ENCODE data around the gene HYKK.
"Not testable (repeated sequence)": the region's sequence is repeated elsewhere in the genome, so short reads cannot be mapped to it uniquely, and the experiment has no call there.

HYKK gene

GRCh38 chr15:78540871-78541743 is 33.7 kb downstream of the HYKK start:
- peak overlapping the region; percentile 80 for H3K4me3 ChIP-seq (ENCODE audit: low read depth, low read length)
- no peak for TF ChIP-seq CTCF (IDR thresholded peaks at IDR 0.05; ENCODE audit: low read depth, low read length)

- TF ChIP-seq CTCF (IDR thresholded peaks at IDR 0.05; ENCODE audit: low read depth, low read length): no peak
- peak overlapping the region; percentile 80 for H3K4me3 ChIP-seq (ENCODE audit: low read depth, low read length)
Measured at GRCh38 chr15:78541744-78542034, 34.3 kb downstream of the HYKK start.

- no peak overlapping the region for H3K4me3 ChIP-seq (ENCODE audit: low read depth, low read length)
- no peak for TF ChIP-seq CTCF (IDR thresholded peaks at IDR 0.05; ENCODE audit: low read depth, low read length)
Measured at GRCh38 chr15:78542647-78543046, 35.3 kb downstream of the HYKK start.

GRCh38 chr15:78550194-78550593 is 42.8 kb downstream of the HYKK start:
- no peak overlapping the region for H3K4me3 ChIP-seq (ENCODE audit: low read depth, low read length)
- no peak for TF ChIP-seq CTCF (IDR thresholded peaks at IDR 0.05; ENCODE audit: low read depth, low read length)

- H3K4me3 ChIP-seq (ENCODE audit: low read depth, low read length): no peak overlapping the region
- TF ChIP-seq CTCF (IDR thresholded peaks at IDR 0.05; ENCODE audit: low read depth, low read length): no peak
Measured at GRCh38 chr15:78550815-78551214, 43.4 kb downstream of the HYKK start.

- no peak for TF ChIP-seq CTCF (IDR thresholded peaks at IDR 0.05; ENCODE audit: low read depth, low read length)
- no peak overlapping the region for H3K4me3 ChIP-seq (ENCODE audit: low read depth, low read length)
Measured at GRCh38 chr15:78551902-78552301, 44.5 kb downstream of the HYKK start.

- no peak overlapping the region for H3K4me3 ChIP-seq (ENCODE audit: low read depth, low read length)
- no peak for TF ChIP-seq CTCF (IDR thresholded peaks at IDR 0.05; ENCODE audit: low read depth, low read length)
Measured at GRCh38 chr15:78552597-78552996, 45.2 kb downstream of the HYKK start.

GRCh38 chr15:78560201-78560600 is 52.8 kb downstream of the HYKK start:
- not testable (repeated sequence) for H3K4me3 ChIP-seq (ENCODE audit: low read depth, low read length)
